HG03159 (cell line): Measurements from ENCODE around the gene MPIG6B.
A peak's percentile ranks its signal among the peaks of the same experiment; 100 is the strongest.
"Not testable (repeated sequence)": the region's sequence is repeated elsewhere in the genome, so short reads cannot be mapped to it uniquely, and the experiment has no call there.

Source experiments
- ATAC-seq: cut with Tn5 transposase; IDR thresholded peaks from one replicate; pipeline ENCODE4 v1.9.1; 2021; ENCODE audit warnings: mild to moderate bottlenecking, moderate library complexity; ENCODE audit not compliant: unreplicated experiment

The MPIG6B gene

DNA sequence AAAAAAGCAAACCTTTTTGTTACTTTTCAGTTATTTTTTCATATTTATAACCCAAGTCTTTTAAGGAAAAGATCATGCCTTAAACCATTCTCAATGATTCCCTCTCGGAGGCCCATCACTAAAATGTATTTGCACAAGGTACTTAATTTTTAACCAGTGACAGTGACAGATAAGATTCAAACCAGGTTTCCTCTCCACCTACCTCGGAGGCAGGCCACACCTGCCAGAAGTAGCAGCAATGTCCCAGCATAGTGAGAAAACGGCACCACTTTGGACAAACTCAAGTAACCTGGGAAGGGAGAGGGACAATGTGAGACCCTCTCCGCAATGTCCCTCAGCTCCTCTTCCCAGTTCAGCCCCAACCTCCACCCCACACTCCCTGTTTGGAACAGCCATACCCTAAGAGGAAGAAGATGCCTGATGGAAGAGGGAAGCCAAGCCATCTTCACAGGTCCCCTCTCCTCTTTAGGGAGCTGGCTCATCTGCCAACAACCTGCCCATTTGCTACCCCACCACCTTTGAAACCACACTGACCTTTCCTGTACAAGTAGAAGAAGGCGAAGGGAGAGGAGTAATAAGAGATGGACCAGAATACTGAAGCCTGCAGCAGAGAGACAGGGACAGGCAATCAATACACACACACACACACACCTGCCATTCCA is 22.3 kb upstream of the MPIG6B start:
- ATAC-seq: no peak

DNA sequence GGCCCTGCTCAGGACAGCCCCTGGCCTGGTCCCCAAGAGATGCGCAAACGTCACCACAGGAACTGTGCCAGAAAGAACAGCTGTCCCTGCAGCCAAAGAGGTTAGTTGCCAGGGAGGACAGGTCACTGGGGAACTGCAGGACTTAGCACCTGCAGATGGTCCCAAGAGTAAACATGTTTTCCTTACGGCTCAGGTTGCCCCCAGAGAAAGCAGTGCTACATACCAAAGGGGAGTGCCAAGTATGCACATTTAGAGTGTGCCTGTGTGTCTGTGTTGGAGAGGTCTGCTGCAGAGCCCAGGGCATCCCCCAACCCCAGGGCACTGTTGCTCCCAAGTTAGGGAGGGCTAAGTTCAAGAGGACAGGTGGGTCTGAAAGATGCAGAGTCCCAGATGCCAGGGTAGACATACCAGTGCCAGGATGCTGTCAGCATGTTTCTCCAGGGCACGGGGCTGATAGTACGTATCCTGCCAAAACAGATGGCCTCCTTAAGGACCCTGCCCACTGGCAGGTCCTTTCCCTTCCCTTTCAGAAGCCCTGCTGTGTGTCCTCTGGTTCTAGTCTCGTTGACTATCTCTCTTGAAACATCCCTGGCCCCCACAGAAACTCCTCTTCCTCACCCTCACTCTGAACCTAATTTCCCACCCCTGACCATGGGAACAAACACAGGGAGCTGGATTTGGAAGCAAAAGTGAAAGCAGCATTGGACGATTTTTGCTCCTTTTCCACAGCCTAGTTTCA is 21.3 kb upstream of the MPIG6B start:
- ATAC-seq: no peak

DNA sequence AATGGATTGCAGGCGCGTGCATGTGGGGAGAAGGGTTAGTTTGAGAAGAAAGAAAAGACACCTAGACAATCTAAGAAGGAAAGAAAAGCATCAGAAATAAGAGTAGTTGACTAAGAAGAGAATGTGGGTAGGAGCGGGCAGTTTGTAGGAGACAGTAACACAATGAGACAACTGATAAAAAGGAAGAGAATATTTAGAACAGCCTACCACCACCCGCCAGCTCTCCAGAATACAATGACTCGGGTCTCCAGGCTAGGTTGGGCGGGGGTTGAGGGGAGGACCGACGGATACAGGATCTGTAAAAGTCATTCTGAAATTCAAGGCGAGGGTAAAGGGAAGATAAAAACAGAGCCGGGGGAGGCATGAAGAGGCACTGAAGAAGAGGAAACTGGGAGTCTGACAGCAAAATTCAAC is 20.8 kb upstream of the MPIG6B start:
- no peak for ATAC-seq

DNA sequence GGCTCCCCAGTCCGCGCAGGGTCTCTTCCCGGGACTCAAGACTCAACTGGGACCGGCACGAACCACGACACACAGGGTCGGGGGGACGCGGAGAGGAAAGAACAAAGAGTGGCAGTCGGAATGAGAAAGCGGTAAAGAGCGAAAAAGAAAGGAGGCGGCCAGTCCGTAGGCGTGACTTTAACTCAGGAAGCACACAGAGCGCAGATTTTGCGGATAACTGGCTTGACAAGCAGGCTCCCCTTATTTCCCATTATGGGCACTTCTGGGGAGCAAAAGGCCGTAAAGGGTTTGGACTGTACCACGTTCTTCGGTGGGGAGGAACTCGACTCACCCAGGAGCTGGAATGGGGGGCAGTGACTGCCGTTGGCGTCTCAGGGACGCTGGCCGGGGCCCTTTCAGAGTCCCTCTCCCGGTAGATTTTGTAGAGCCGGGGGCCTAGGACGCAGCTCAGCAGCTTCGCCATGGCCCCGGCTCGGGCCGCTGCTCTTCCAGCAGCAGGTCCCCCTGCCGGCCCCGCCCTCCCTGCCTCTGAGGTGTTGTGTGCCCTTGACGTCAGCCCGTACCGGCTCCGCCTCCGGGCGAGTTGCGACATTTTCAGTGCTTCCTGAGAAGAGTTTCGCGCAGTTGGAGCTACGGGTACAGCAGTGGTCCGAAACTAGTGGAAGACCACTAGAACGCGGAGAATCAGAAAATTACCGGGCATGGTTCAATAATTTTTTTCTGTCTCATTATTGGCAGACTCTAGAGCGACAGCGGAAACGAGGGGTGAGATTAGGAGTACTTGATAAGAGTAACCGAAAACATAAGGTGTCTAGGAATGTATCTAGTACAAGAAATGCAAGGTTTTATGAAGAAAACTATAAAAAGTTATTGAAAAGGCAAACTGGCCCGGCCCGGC is 20.1 kb upstream of the MPIG6B start, which contains the start of gene ABHD16A:
ABHD16A (minus strand) TSS at position 506 of the 898 bp plus-strand sequence; CDS start at position 463, 43 bp downstream.
- ATAC-seq: peak; percentile 84

DNA sequence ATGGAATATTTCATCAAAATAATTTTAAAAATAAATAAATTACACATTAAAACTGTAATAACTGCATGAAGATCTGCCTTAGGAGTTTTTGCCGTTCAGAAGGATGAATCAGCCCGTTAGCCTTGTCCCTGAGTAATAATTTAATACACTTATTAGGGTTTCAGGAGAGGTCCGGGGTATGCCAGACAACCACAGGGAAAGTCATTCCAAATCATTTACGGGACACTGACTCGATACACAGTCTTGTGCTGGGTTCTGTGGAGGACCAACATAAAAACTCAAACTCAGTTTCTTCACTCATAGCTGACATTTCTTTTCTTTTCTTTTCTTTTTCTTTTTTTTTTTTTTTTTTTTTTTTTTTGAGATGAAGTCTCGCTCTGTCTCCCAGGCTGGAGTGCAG is 17.2 kb upstream of the MPIG6B start:
- ATAC-seq: no peak

DNA sequence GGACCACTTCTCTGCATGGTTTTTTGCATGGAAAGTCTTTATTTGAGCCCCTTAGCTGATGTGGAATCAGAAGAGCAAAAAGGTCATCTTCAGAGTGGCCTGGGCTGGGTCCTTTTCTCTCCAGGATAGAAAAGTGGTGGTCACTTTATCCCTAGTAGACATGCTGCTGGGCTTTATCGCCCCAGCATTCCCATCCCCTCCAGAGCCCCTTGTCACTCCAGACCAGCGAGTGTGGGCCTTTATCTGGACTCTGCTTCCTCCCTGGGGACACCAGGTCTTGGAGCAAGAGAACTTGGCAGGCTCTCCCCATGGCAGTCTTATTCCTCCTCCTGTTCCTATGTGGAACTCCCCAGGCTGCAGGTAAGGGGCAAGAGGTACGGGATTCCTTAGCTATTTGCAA is 16.6 kb upstream of the MPIG6B start, which contains the start of gene LY6G6F:
LY6G6F (plus strand) TSS at position 268 of the 400 bp plus-strand sequence; CDS start at position 309, 41 bp downstream.
- no peak for ATAC-seq

DNA sequence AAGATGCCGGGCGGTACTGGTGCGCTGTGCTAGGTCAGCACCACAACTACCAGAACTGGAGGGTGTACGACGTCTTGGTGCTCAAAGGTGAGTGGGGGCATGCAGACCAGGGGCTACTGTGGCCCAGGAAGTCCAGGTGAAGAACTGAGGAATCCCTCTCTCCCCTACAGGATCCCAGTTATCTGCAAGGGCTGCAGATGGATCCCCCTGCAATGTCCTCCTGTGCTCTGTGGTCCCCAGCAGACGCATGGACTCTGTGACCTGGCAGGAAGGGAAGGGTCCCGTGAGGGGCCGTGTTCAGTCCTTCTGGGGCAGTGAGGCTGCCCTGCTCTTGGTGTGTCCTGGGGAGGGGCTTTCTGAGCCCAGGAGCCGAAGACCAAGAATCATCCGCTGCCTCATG is 15.5 kb upstream of the MPIG6B start:
- ATAC-seq: no peak

DNA sequence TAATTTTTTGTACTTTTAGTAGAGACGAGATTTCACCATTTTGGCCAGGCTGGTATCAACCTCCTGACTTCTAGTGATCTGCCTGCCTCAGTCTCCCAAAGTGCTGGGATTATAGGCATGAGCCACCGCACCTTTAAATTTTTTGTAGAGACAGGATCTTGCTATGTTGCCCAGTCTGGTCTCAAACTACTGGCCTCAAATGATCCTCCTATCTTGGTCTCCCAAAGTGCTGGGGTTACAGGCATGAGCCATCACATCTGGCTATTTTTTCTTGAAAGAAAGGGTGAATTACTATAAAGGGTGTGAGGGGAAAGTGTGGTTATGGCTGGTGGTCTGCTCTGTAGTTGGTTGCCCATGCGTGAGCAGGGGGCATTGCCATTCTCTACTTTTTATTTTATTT is 14.9 kb upstream of the MPIG6B start:
- ATAC-seq: no peak

DNA sequence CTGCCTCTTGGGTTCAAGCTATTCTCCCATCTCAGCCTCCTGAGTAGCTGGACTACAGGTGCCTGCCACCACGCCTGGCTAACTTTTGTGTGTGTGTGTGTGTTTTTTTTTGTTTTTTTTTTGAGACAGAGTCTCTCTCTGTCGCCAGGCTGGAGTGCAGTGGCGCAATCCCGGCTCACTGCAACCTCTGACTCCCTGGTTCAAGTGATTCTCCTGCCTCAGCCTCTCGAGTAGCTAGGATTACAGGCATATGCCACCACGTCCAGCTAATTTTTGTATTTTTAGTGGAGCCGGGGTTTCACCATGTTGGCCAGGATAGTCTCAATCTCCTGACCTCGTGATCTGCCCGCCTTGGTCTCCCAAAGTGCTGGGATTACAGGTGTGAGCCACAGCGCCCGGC is 14.0 kb upstream of the MPIG6B start:
- ATAC-seq: not testable (repeated sequence)

DNA sequence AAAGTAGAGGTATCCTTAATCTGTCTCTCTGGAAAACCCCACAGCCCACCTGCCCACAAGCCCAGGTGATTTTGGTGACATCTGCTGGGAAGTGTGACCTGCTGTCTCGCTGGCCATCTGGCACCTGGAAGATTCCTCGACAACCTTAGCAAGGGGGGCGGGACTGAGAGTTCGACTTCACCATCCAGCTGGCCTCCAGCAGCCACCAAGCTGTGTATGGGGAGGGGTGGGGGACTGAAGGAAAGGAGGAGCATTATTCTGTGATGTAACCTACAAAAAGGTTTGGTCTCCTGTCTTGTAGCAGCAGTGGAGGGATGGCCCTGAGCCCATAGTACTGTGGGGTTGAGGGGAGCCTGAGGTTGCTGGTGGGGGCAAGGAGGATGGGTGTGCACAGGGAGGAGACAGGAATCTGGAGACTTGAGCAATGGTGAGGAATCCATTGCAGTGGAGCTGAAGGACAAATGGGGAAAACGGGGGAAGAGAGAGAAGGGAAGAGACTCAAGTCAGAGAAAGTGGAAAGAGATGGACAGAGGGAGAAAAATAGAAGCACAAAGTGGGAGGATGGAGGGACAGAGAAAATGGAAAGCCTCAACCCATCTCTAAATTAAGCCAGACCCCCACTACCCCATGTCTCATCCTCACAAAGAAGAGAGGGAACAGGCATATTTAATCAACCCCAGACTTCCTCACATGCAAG is 12.5 kb upstream of the MPIG6B start:
- ATAC-seq: no peak

DNA sequence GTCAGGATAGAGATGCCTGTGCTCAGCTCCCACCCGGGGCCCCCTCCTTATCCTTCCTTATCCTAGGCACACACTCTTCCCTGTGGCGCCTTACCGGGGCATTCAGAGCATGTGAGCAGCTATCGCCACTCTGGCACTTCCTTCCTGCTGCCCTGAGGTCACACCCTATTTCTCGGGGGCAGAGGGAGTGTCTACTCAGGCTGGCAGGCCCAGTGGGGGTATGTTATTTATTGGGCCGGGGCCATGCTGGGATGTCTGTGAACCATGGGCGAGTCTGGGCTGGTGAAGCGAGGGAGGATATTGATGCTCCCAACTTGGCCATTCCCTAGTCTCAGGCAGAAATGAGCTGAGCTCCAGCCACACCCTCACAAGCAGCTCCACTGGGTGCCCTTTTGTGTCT is 11.9 kb upstream of the MPIG6B start:
- no peak for ATAC-seq

DNA sequence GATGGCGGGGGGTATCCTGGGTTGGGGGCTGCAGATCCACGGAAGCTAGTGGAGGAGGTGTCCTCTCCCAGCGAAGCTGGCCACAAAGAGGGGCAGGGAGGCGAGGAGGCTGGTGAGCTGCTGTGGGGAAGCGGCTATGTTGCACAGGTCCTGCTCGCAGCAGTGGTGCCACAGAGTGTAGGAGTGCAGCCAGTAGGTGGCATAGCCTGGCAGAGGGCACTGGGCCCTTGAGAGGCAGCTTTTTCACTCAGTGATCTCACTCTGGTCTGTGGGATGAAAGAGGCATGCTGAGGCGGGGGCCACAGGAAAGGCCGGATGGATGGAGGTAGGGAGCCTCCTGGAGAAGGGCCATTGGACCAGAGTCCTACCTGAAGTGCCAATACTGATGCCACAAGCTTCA is 10.9 kb upstream of the MPIG6B start:
- ATAC-seq: no peak

DNA sequence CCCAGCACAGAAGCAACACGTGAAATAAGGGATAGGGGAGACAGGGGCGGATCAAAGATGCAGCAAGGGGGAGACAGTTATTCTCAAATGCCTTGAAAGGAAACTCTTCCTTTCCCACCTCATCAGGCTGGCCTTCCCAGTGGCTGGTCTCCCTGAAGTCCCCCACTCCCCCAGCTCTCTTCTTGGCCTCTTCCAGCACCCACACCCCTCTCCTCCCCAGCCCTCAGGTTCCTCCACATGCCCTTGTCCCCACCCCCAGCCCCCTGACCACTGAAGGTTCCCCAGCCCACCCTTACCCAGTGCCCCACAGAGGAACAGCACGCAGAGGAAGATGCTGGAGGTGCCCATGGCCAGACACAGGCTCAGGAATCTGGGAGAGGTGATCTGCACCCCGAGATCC is 9.7 kb upstream of the MPIG6B start:
- ATAC-seq: no peak

DNA sequence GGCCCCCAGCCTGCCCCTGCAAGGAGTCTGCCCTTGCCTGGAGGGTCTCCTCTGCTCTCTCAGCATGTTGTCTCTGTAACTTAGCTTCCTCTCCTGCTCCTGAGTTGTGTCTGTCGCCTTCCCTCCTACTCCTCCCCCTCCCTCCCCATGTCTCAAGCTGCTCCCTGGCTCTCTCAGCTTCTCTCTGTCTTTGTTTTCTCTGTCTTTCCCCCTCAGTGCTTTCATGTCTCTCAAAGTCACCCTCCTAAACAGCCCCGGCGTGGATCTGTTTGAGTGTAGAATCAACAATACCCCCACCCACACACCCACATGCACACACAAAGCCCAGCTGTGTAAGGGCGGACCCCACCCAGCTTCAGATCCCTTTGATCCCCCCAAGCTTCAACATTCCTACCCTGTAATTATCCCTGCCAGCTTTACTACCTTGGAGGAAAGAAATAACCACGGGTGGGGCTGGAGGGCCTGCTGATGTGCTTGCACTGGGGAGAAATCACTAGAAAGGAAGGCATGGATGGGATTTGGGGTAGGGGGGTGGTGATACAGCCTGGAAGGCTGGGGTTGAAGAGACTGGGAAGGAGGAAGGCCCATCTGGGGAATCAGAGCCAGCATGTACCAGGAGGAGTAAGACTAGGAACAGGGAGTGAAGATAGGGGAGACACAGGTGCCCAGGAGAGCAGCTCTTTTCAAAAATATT is 9.0 kb upstream of the MPIG6B start:
- no peak for ATAC-seq

DNA sequence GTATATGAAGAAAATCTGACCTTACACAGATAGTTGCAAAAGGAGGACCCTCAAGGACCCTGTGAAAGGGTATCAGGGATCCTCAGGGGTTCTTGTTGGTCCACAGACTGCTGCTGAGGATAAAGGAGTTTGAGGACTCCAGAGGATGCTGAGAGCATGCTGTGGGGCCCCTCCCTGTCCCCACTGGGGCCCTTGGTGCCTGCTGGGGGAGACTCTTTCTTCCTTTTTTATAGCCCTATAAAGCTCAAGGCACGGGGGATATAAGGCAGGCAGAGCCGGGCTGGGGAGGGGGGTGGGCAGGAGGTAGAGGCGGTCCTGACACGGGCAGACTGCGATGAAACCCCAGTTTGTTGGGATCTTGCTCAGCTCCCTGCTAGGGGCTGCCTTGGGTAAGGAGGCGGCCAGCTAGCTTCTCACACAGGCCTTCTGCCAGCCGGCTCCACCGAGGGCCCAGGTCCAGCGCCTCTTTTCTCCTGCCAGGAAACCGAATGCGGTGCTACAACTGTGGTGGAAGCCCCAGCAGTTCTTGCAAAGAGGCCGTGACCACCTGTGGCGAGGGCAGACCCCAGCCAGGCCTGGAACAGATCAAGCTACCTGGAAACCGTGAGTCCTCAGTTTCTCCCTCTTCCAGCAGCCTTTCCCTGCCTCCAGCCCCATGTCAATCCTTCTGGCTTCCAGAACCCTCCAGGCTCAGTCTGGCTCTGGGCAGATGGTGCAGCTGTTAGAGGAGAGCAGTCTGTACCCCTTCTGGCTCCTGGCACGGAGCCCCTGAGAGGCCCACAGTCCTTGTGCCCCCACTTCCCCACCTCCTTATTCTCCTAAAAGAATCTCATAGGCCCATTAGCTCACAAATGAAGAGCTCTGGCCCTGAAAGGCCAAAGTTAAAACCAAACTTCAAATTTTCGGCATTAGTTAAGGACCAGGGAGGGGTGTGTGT is 7.9 kb upstream of the MPIG6B start, which contains the start of gene LY6G6D:
LY6G6D (plus strand) TSS at position 327 of the 937 bp plus-strand sequence; CDS start at position 335, 8 bp downstream.
- no peak for ATAC-seq

DNA sequence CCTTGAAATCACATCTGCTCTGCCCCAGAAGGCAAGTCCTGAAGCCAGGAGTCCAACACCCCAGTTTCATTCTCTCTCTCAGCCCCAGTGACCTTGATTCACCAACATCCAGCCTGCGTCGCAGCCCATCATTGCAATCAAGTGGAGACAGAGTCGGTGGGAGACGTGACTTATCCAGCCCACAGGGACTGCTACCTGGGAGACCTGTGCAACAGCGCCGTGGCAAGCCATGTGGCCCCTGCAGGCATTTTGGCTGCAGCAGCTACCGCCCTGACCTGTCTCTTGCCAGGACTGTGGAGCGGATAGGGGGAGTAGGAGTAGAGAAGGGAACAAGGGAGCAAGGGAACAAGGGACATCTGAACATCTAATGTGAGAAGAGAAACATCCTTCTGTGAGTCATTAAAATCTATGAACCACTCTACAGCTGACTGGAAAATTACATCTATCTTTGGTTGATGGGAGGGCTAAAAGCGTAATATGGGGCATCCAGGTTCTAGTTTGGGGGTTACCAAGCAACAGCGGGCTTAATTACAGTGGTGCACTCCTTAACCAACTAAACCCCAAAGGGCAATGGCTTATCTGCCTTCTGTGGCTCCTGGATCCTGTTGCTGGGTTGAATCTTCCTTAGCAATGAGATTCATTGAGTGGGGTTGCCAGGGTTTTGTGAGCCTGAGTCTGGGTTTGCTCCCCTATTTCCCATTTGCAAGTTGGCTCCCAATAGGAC is 5.5 kb upstream of the MPIG6B start:
- ATAC-seq: no peak

DNA sequence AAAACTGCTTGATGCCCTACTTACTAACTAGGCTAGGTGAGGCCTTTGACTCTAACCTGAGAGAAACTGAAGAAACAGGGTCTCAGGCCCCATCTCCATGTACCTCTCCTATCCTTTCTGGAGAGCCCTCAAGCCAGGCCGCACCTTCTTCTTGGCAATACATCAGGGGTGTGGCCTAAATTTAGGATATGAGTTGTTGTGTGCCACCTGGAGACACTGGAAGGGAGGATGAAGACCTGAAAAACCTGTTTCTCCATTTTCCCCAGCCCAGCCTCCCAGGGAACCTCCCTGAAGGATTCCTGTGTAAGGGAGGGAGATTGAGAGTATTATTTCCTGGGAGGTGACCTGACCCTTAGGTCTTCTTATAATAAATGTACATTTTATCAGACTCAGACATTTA is 4.9 kb upstream of the MPIG6B start:
- no peak for ATAC-seq

DNA sequence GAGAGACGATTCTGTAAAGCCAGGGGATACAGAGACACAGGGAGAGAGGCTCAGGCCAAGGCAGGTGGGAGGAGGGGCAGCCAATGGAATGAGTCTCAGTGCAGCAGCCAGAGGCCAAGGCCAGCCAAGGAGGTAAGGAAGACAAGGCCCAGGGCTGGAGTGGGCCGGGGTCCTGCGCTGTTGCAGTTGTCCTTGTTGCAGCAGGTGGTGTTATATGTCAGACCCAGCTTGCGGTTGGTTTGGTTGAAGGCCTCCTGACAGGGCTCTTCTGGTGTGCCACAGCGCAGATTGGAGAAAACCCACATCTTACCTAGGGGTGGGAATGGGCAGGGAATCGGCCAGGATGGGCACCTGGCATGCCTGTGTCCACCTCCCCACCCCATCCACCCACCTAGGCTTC is 4.2 kb upstream of the MPIG6B start:
- no peak for ATAC-seq
